Measurements from ENCODE around the gene ANKRD55. TPM values are rescaled to one million over a fixed set of nuclear protein-coding genes. Genes with fewer than 3 reads are reported as not detected.
A peak's percentile ranks its signal among the peaks of the same experiment; 100 is the strongest.
"Not testable (repeated sequence)": the region's sequence is repeated elsewhere in the genome, so short reads cannot be mapped to it uniquely, and the experiment has no call there.

ANKRD55 gene
- total RNA-seq, 2 experiments from 2014 or later, result 9.7 to 10.2 TPM

GRCh38 chr5:56259002-56259511 is 25.9 kb upstream of the ANKRD55 start:
- intact Hi-C loops (cut with DNase I, micrococcal nuclease), result no loop called here
- TF ChIP-seq, protein P1, sequence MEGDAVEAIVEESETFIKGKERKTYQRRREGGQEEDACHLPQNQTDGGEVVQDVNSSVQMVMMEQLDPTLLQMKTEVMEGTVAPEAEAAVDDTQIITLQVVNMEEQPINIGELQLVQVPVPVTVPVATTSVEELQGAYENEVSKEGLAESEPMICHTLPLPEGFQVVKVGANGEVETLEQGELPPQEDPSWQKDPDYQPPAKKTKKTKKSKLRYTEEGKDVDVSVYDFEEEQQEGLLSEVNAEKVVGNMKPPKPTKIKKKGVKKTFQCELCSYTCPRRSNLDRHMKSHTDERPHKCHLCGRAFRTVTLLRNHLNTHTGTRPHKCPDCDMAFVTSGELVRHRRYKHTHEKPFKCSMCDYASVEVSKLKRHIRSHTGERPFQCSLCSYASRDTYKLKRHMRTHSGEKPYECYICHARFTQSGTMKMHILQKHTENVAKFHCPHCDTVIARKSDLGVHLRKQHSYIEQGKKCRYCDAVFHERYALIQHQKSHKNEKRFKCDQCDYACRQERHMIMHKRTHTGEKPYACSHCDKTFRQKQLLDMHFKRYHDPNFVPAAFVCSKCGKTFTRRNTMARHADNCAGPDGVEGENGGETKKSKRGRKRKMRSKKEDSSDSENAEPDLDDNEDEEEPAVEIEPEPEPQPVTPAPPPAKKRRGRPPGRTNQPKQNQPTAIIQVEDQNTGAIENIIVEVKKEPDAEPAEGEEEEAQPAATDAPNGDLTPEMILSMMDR (IDR thresholded peaks at IDR 0.05), result no peak
- ATAC-seq (ENCODE audit: poor library complexity) (no peak), DNase-seq (peak in 2 of 14 experiments; percentile 17 to 34)
- Histone ChIP-seq H3K36me3 (ENCODE audit: insufficient read depth, low read length) (no peaks in the 10 kb centered on the region), H3K9me3 (ENCODE audit: control insufficient read depth in 1 of 2, insufficient read depth in 1 of 2, low read length in 2 of 2) (peaks cover 0 to 8% of the 10 kb centered on the region in 2 experiments), H3K27me3 (ENCODE audit: control insufficient read depth in 1 of 2, insufficient read depth in 2 of 2, low read length in 2 of 2) (no peaks in the 10 kb centered on the region), H3K4me3 (ENCODE audit: low read length) (no peak overlapping the region), H3K4me1 (ENCODE audit: insufficient read depth, low read length) (no peaks in the 10 kb centered on the region), H3K27ac (ENCODE audit: low read depth in 1 of 2, low read length in 2 of 2) (no peak overlapping the region)
- no peaks in the 10 kb centered on the region for H3K36me3 Mint-ChIP-seq (ENCODE audit: low read depth)
- CTCF ChIA-PET, result no interaction called here
- no peaks in the 10 kb centered on the region for H3K27me3 Mint-ChIP-seq
- no peak overlapping the region for H3K4me3 Mint-ChIP-seq
- H3K27ac Mint-ChIP-seq, result no peak overlapping the region
- POLR2A ChIA-PET, result interaction anchor here (0.5 kb wide), 1 partner anchor 611 kb away, joined by 3 read pairs; no protein-coding TSS in a partner anchor
- no peaks in the 10 kb centered on the region for H3K9me3 Mint-ChIP-seq
- no peaks in the 10 kb centered on the region for H3K4me1 Mint-ChIP-seq (ENCODE audit: low read depth)

GRCh38 chr5:56257763-56258529 is 24.8 kb upstream of the ANKRD55 start:
- H3K4me1 Mint-ChIP-seq (ENCODE audit: low read depth); DNase-seq; POLR2A ChIA-PET; intact Hi-C loops (cut with DNase I, micrococcal nuclease); H3K27ac Mint-ChIP-seq; H3K36me3 ChIP-seq (ENCODE audit: insufficient read depth, low read length); H3K4me1 ChIP-seq (ENCODE audit: insufficient read depth, low read length); ATAC-seq (ENCODE audit: poor library complexity); H3K9me3 Mint-ChIP-seq; CTCF ChIA-PET; H3K4me3 ChIP-seq (ENCODE audit: low read length); H3K27ac ChIP-seq (ENCODE audit: low read depth in 1 of 2, low read length in 2 of 2); H3K27me3 ChIP-seq (ENCODE audit: control insufficient read depth in 1 of 2, insufficient read depth in 2 of 2, low read length in 2 of 2); H3K27me3 Mint-ChIP-seq; H3K36me3 Mint-ChIP-seq (ENCODE audit: low read depth); H3K9me3 ChIP-seq (ENCODE audit: control insufficient read depth in 1 of 2, insufficient read depth in 1 of 2, low read length in 2 of 2); H3K4me3 Mint-ChIP-seq: not testable (repeated sequence)

DNA sequence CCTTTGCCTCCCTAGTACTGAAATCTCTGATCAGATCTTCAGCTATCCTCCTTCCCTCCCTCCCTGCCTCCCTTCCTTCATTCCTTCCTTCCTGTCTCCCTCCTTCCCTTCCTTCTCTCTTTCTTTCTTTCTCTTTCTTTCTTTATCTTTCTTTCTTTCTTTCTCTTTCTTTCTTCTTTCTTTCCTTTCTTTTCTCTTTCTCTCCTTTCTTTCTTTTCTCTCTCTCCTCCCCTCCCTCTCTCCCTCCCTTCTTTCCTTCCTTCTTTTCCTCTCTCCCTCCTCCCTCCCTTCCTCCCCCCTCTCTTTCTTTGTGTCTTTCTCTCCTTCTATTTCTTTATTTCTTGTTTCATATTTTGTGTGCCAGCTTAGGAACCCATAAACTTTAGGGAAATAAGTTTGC is 23.9 kb upstream of the ANKRD55 start:
- intact Hi-C loops (cut with DNase I, micrococcal nuclease), result no loop called here
- peaks cover 0 to 8% of the 10 kb centered on the region in 2 experiments for H3K9me3 ChIP-seq (ENCODE audit: control insufficient read depth in 1 of 2, insufficient read depth in 1 of 2, low read length in 2 of 2)
- no peaks in the 10 kb centered on the region for H3K4me1 ChIP-seq (ENCODE audit: insufficient read depth, low read length)
- Mint-ChIP-seq H3K27me3 (no peaks in the 10 kb centered on the region), H3K36me3 (ENCODE audit: low read depth) (no peaks in the 10 kb centered on the region), H3K4me1 (ENCODE audit: low read depth) (peaks cover 2% of the 10 kb centered on the region), H3K4me3 (no peak overlapping the region), H3K9me3 (no peaks in the 10 kb centered on the region), H3K27ac (no peak overlapping the region)
- no peak overlapping the region for H3K27ac ChIP-seq (ENCODE audit: low read depth in 1 of 2, low read length in 2 of 2)
- CTCF ChIA-PET, result no interaction called here
- no peaks in the 10 kb centered on the region for H3K27me3 ChIP-seq (ENCODE audit: control insufficient read depth in 1 of 2, insufficient read depth in 2 of 2, low read length in 2 of 2)
- POLR2A ChIA-PET, result no interaction called here
- no peak overlapping the region for H3K4me3 ChIP-seq (ENCODE audit: low read length)
- TF ChIP-seq, protein P1 (IDR thresholded peaks at IDR 0.05), result no peak
- no peaks in the 10 kb centered on the region for H3K36me3 ChIP-seq (ENCODE audit: insufficient read depth, low read length)
- no peak for ATAC-seq (ENCODE audit: poor library complexity)
- DNase-seq, result no peak
